HG02973 (cell line): Measurements from ENCODE around the gene FAM181B.
A peak's percentile ranks its signal among the peaks of the same experiment; 100 is the strongest.

ENCODE experiments used
- ATAC-seq: cut with Tn5 transposase; IDR thresholded peaks from one replicate; pipeline ENCODE4 v1.9.1; 2021; ENCODE audit warnings: moderate library complexity; ENCODE audit not compliant: unreplicated experiment

FAM181B gene

DNA sequence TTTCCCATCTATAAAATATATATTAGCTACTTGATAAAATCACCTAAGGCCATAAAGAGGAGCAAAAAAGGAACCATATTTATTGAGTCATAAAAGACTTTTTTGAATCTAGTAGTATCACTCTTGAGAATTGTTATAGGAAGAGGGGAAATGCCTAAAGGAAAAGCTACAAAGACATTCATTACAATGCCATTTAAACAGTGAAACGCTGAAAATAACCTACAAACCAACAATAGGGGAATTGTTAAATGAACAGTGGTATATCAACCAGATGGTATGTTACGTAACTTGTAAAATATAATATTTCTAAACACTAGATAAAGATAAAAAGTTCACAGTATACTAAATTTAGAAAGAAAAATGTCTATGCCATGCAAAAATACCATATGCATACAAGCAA is 47.5 kb downstream of the FAM181B start:
- ATAC-seq, result no peak

DNA sequence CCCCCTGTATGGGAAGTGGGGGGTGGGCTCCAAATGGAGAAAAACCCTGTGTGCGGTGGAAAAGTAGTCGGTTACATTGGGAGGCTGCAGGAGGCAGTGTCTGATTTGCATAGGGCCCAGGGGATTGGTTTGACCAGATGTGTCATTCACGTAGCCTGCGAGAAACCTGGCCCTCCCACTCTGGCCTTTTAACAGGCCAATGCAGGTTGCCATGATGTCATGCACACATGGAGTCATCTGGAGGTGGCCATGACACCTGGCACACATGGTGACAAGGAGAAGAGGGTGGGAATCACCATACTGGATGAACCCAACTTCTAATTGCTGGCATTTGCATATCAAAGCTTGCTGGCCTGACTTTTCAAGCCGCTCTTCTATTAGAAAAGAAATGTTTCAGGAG is 50.6 kb downstream of the FAM181B start:
- no peak for ATAC-seq

DNA sequence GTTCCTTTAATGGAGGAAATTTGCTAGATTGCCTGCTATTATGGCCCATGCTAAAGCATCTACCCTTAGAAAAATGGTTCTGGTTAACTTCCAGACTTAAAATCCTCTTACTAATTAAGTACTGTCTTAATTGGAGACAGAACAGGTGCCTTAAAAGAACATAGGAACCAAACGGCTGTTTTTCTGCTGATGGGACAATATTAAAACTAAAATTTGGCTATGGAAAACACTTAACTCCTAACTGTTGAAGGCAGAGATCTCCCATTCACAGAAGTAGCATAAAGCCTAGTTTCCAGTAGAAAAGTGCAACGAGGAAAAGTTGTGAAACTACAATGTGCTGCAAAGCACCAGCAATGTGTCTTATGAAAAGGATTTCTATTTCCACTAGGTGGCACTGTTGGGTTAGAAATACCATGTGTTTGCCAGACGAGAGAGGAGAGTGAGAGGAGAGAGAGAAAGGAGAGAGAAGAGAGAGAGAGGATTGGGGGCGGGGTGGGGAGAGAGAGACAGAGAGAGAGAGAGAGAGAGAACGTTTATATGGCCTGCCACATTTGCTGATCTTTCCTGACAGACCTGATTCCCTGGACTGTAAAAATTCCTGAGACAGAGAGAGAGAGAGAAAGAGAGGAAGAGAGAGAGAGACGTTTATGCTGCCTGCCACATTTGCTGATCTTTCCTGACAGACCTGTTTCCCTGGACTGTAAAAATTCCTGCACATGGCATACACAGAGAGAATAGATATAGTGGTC is 51.5 kb downstream of the FAM181B start:
- peak; percentile 88 for ATAC-seq

DNA sequence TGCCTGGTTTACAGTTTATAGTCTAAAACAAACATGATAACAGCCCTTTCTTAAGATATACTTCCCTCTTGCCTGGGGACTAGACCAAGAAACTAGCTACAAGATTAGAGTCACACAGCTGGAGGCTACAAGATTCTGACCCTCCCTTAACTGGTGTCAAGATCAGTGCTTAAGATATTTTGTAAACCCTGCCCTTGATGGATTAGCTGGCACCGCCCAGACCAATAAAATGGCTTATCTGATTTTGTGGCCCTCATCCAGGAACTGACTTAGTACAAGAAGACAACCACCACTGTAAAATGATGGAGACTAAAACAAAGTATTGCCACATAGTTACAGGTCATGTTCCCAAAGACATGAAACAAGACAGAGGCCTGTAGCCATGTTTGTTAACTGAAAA is 53.4 kb downstream of the FAM181B start:
- ATAC-seq, result no peak
